HUES48 (cell line): ENCODE results near the gene NKX2-2.
"Not testable (repeated sequence)": the region's sequence is repeated elsewhere in the genome, so short reads cannot be mapped to it uniquely, and the experiment has no call there.

Experiments used
- H3K27ac ChIP-seq: one replicate; pipeline ENCODE4 v1.7.0; 2013; ENCODE audit warnings: low read depth, low read length, inconsistent platforms
- H3K27me3 ChIP-seq: 2 replicates; pipeline ENCODE4 v1.6.1; 2013; ENCODE audit warnings: mild to moderate bottlenecking, low read length; ENCODE audit not compliant: control insufficient read depth, insufficient read depth
- H3K36me3 ChIP-seq: 2 replicates; pipeline ENCODE4 v1.6.1; 2013; ENCODE audit warnings: low read length; ENCODE audit not compliant: control insufficient read depth, insufficient read depth
- H3K4me1 ChIP-seq: 2 replicates; pipeline ENCODE4 v1.6.1; 2013; ENCODE audit warnings: mild to moderate bottlenecking, low read length; ENCODE audit not compliant: control insufficient read depth, insufficient read depth
- H3K4me3 ChIP-seq: 2 replicates; pipeline ENCODE4 v1.5.1; 2013; ENCODE audit warnings: mild to moderate bottlenecking, low read depth, low read length
- H3K9ac ChIP-seq: 2 replicates; pipeline ENCODE4 v1.6.1; 2013; ENCODE audit warnings: mild to moderate bottlenecking, low read depth, low read length, moderate library complexity
- H3K9me3 ChIP-seq: 2 replicates; pipeline ENCODE4 v1.6.1; 2013; ENCODE audit warnings: low read length; ENCODE audit not compliant: control insufficient read depth, insufficient read depth

NKX2-2 gene

GRCh38 chr20:21490105-21490504, 23.8 kb downstream of the NKX2-2 start:
- Histone ChIP-seq H3K27me3 (no peaks in the 10 kb centered on the region), H3K4me1 (peaks cover 9% of the 10 kb centered on the region; the same call in 1 of the 2 replicates), H3K9ac (no peak overlapping the region), H3K9me3 (no peaks in the 10 kb centered on the region), H3K4me3 (no peak overlapping the region), H3K27ac (no peak overlapping the region), H3K36me3 (no peaks in the 10 kb centered on the region)

GRCh38 chr20:21480144-21480543, 33.7 kb downstream of the NKX2-2 start:
- H3K9me3 ChIP-seq, H3K4me1 ChIP-seq, H3K9ac ChIP-seq, H3K27me3 ChIP-seq, H3K4me3 ChIP-seq, H3K27ac ChIP-seq, H3K36me3 ChIP-seq: not testable (repeated sequence)

GRCh38 chr20:21465799-21466198, 48.1 kb downstream of the NKX2-2 start:
- no peak overlapping the region for H3K9ac ChIP-seq
- H3K27ac ChIP-seq: no peak overlapping the region
- no peaks in the 10 kb centered on the region for H3K36me3 ChIP-seq
- H3K4me1 ChIP-seq: no peaks in the 10 kb centered on the region
- no peak overlapping the region for H3K4me3 ChIP-seq
- no peaks in the 10 kb centered on the region for H3K9me3 ChIP-seq
- H3K27me3 ChIP-seq: no peaks in the 10 kb centered on the region

- Histone ChIP-seq H3K9ac (no peak overlapping the region), H3K36me3 (no peaks in the 10 kb centered on the region), H3K4me3 (no peak overlapping the region), H3K4me1 (no peaks in the 10 kb centered on the region), H3K9me3 (no peaks in the 10 kb centered on the region), H3K27me3 (no peaks in the 10 kb centered on the region), H3K27ac (no peak overlapping the region)
Observed at GRCh38 chr20:21464916-21465315, 48.9 kb downstream of the NKX2-2 start.
